ENCODE measurements around the gene PSMD1.

DNA sequence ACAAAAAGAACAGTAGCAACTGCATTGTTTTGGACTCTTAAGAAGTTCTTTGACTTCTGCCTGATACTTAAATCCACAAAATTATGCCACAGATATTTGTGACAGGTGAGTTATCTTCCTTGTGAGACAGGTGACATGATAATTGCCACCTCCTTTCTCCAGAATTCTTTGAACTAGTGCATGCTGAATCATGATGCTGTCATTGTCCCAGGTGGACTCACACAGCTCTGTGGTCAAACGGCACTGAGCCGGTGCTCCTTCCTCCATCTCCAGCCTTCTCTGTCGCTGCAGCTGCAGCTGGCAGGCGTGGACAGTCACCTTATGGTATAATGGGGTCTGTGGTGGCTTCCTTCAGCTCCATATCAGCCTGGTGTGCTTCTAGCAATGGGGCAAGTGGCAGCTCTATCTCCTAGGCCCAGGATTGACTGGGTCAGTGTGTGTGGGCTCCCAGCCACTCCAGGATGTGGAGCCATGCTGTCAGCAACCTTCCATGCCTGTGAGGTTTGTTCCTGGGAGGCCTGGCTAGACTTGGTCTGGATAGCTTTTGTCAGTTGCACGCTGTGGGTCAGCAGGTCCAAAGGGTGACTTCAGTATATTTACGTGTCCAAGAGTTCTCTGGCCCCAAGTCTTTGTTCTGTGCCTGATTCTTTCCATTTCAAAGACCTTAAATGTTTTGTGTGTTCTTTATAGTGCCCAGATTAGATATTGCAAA lies 157.4 kb downstream of the PSMD1 start:
- TF ChIP-seq, protein P1, sequence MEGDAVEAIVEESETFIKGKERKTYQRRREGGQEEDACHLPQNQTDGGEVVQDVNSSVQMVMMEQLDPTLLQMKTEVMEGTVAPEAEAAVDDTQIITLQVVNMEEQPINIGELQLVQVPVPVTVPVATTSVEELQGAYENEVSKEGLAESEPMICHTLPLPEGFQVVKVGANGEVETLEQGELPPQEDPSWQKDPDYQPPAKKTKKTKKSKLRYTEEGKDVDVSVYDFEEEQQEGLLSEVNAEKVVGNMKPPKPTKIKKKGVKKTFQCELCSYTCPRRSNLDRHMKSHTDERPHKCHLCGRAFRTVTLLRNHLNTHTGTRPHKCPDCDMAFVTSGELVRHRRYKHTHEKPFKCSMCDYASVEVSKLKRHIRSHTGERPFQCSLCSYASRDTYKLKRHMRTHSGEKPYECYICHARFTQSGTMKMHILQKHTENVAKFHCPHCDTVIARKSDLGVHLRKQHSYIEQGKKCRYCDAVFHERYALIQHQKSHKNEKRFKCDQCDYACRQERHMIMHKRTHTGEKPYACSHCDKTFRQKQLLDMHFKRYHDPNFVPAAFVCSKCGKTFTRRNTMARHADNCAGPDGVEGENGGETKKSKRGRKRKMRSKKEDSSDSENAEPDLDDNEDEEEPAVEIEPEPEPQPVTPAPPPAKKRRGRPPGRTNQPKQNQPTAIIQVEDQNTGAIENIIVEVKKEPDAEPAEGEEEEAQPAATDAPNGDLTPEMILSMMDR (IDR thresholded peaks at IDR 0.05) = no peak
- no peak for TF ChIP-seq POLR2A (IDR thresholded peaks at IDR 0.05)
